ENCODE data around the gene ADTRP.

Gene ADTRP

DNA sequence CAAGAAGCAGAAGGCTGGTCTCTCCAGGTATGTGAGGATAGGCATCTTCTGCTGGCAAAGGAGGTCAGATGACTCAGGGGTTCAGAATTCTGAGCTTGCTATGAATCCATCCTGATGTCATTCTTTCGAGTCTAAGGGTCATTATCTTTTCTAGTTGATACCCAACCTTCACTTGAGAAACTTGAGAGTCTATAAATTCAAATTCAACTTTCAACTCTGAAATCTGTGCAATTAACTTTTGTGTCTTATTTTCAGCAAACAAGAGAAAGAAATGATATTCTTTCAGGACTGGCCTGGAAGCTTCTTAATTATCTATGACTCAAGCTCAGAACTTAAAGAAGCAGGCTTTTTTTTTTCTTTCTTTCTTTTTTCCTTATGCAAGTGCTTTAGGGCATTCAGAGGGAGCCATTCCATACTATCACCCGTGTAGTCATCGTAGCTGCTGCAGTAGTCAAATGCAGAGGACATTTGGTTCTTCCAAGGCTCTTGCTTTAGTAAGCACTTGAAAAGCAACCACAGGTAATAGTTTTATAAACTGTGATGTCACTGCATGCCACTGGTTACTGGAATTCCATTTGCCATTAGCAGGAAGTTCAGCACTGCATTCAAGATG is 93.0 kb downstream of the ADTRP start (continued):
- TF ChIP-seq, protein P1, sequence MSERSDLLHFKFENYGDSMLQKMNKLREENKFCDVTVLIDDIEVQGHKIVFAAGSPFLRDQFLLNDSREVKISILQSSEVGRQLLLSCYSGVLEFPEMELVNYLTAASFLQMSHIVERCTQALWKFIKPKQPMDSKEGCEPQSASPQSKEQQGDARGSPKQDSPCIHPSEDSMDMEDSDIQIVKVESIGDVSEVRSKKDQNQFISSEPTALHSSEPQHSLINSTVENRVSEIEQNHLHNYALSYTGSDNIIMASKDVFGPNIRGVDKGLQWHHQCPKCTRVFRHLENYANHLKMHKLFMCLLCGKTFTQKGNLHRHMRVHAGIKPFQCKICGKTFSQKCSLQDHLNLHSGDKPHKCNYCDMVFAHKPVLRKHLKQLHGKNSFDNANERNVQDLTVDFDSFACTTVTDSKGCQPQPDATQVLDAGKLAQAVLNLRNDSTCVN (tag by site-specific recombination; optimal IDR thresholded peaks at IDR 0.05): no peak
- TF ChIP-seq, protein P2, sequence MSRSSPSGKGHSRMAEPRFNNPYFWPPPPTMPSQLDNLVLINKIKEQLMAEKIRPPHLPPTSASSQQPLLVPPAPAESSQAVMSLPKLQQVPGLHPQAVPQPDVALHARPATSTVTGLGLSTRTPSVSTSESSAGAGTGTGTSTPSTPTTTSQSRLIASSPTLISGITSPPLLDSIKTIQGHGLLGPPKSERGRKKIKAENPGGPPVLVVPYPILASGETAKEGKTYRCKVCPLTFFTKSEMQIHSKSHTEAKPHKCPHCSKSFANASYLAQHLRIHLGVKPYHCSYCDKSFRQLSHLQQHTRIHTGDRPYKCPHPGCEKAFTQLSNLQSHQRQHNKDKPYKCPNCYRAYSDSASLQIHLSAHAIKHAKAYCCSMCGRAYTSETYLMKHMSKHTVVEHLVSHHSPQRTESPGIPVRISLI (tag by site-specific recombination; IDR thresholded peaks at IDR 0.05): peak; percentile 88
- TF ChIP-seq ZFP41 (tag by site-specific recombination; IDR thresholded peaks at IDR 0.05; ENCODE audit: borderline replicate concordance) (no peak), KLF16 (tag by site-specific recombination; IDR thresholded peaks at IDR 0.05) (no peak), ZEB2 (tag by site-specific recombination; IDR thresholded peaks at IDR 0.05) (peak; percentile 61; the same call in 1 of the 2 replicates), GLIS1 (tag by site-specific recombination; IDR thresholded peaks at IDR 0.05) (0 out of 2 replicates have a peak, but pooled peaks have one; percentile 26), ZBTB48 (tag by site-specific recombination; IDR thresholded peaks at IDR 0.05) (no peak), ZNF184 (tag by site-specific recombination; IDR thresholded peaks at IDR 0.05) (0 out of 2 replicates have a peak, but pooled peaks have one; percentile 26), ZNF140 (tag by site-specific recombination; IDR thresholded peaks at IDR 0.05) (no peak), ZBTB7A (tag by site-specific recombination; IDR thresholded peaks at IDR 0.05; ENCODE audit: low read depth) (no peak), HOXC10 (CRISPR knock-in tag; IDR thresholded peaks at IDR 0.05) (no peak), ZNF214 (tag by site-specific recombination; IDR thresholded peaks at IDR 0.05; ENCODE audit: borderline replicate concordance) (no peak), ZNF16 (tag by site-specific recombination; IDR thresholded peaks at IDR 0.05; ENCODE audit: low read depth) (no peak), KLF9 (tag by site-specific recombination; IDR thresholded peaks at IDR 0.05; ENCODE audit: low read depth) (no peak), ZNF843 (tag by site-specific recombination; IDR thresholded peaks at IDR 0.05) (peak; percentile 78), ZNF514 (tag by site-specific recombination; IDR thresholded peaks at IDR 0.05) (no peak), KLF8 (tag by site-specific recombination; IDR thresholded peaks at IDR 0.05) (peak; percentile 85), ZNF366 (tag by site-specific recombination; conservative IDR thresholded peaks at IDR 0.05) (peak; percentile 79), IKZF3 (tag by site-specific recombination; IDR thresholded peaks at IDR 0.05) (no peak), ZNF501 (tag by site-specific recombination; IDR thresholded peaks at IDR 0.05) (no peak)
- TF ChIP-seq, protein P3, sequence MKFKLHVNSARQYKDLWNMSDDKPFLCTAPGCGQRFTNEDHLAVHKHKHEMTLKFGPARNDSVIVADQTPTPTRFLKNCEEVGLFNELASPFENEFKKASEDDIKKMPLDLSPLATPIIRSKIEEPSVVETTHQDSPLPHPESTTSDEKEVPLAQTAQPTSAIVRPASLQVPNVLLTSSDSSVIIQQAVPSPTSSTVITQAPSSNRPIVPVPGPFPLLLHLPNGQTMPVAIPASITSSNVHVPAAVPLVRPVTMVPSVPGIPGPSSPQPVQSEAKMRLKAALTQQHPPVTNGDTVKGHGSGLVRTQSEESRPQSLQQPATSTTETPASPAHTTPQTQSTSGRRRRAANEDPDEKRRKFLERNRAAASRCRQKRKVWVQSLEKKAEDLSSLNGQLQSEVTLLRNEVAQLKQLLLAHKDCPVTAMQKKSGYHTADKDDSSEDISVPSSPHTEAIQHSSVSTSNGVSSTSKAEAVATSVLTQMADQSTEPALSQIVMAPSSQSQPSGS (tag by site-specific recombination; IDR thresholded peaks at IDR 0.05; ENCODE audit: low read depth): 0 out of 2 replicates have a peak, but pooled peaks have one; percentile 2
- TF ChIP-seq, protein P4, sequence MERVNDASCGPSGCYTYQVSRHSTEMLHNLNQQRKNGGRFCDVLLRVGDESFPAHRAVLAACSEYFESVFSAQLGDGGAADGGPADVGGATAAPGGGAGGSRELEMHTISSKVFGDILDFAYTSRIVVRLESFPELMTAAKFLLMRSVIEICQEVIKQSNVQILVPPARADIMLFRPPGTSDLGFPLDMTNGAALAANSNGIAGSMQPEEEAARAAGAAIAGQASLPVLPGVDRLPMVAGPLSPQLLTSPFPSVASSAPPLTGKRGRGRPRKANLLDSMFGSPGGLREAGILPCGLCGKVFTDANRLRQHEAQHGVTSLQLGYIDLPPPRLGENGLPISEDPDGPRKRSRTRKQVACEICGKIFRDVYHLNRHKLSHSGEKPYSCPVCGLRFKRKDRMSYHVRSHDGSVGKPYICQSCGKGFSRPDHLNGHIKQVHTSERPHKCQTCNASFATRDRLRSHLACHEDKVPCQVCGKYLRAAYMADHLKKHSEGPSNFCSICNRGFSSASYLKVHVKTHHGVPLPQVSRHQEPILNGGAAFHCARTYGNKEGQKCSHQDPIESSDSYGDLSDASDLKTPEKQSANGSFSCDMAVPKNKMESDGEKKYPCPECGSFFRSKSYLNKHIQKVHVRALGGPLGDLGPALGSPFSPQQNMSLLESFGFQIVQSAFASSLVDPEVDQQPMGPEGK (tag by site-specific recombination; IDR thresholded peaks at IDR 0.05): no peak
- TF ChIP-seq, protein P5, sequence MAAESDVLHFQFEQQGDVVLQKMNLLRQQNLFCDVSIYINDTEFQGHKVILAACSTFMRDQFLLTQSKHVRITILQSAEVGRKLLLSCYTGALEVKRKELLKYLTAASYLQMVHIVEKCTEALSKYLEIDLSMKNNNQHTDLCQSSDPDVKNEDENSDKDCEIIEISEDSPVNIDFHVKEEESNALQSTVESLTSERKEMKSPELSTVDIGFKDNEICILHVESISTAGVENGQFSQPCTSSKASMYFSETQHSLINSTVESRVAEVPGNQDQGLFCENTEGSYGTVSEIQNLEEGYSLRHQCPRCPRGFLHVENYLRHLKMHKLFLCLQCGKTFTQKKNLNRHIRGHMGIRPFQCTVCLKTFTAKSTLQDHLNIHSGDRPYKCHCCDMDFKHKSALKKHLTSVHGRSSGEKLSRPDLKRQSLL (tag by site-specific recombination; IDR thresholded peaks at IDR 0.05): no peak
- TF ChIP-seq, protein P6, sequence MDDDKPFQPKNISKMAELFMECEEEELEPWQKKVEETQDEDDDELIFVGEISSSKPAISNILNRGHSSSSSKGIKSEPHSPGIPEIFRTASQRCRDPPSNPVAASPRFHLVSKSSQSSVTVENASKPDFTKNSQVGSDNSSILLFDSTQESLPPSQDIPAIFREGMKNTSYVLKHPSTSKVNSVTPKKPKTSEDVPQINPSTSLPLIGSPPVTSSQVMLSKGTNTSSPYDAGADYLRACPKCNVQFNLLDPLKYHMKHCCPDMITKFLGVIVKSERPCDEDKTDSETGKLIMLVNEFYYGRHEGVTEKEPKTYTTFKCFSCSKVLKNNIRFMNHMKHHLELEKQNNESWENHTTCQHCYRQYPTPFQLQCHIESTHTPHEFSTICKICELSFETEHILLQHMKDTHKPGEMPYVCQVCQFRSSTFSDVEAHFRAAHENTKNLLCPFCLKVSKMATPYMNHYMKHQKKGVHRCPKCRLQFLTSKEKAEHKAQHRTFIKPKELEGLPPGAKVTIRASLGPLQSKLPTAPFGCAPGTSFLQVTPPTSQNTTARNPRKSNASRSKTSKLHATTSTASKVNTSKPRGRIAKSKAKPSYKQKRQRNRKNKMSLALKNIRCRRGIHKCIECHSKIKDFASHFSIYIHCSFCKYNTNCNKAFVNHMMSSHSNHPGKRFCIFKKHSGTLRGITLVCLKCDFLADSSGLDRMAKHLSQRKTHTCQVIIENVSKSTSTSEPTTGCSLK (tag by site-specific recombination; IDR thresholded peaks at IDR 0.05): no peak
- TF ChIP-seq, protein P7, sequence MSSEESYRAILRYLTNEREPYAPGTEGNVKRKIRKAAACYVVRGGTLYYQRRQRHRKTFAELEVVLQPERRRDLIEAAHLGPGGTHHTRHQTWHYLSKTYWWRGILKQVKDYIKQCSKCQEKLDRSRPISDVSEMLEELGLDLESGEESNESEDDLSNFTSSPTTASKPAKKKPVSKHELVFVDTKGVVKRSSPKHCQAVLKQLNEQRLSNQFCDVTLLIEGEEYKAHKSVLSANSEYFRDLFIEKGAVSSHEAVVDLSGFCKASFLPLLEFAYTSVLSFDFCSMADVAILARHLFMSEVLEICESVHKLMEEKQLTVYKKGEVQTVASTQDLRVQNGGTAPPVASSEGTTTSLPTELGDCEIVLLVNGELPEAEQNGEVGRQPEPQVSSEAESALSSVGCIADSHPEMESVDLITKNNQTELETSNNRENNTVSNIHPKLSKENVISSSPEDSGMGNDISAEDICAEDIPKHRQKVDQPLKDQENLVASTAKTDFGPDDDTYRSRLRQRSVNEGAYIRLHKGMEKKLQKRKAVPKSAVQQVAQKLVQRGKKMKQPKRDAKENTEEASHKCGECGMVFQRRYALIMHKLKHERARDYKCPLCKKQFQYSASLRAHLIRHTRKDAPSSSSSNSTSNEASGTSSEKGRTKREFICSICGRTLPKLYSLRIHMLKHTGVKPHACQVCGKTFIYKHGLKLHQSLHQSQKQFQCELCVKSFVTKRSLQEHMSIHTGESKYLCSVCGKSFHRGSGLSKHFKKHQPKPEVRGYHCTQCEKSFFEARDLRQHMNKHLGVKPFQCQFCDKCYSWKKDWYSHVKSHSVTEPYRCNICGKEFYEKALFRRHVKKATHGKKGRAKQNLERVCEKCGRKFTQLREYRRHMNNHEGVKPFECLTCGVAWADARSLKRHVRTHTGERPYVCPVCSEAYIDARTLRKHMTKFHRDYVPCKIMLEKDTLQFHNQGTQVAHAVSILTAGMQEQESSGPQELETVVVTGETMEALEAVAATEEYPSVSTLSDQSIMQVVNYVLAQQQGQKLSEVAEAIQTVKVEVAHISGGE (tag by site-specific recombination; conservative IDR thresholded peaks at IDR 0.05; ENCODE audit: low read depth): no peak
- TF ChIP-seq, protein P8, sequence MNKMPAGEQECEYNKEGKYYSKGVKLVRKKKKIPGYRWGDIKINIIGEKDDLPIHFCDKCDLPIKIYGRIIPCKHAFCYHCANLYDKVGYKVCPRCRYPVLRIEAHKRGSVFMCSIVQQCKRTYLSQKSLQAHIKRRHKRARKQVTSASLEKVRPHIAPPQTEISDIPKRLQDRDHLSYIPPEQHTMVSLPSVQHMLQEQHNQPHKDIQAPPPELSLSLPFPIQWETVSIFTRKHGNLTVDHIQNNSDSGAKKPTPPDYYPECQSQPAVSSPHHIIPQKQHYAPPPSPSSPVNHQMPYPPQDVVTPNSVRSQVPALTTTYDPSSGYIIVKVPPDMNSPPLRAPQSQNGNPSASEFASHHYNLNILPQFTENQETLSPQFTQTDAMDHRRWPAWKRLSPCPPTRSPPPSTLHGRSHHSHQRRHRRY (tag by site-specific recombination; IDR thresholded peaks at IDR 0.05): no peak

All from HEK293 (cell line).